ENCODE results near the gene DISC1.

- TF ChIP-seq BHLHE40 (IDR thresholded peaks at IDR 0.05; ENCODE audit: borderline replicate concordance), result no peak
- TF ChIP-seq ELF4 (IDR thresholded peaks at IDR 0.05), result no peak
- TF ChIP-seq FOXK2 (IDR thresholded peaks at IDR 0.05), result no peak
- TF ChIP-seq HDGF (IDR thresholded peaks at IDR 0.05; ENCODE audit: borderline replicate concordance), result no peak
- TF ChIP-seq FOXA1 (IDR thresholded peaks at IDR 0.05), result no peak
- no peak for TF ChIP-seq SUZ12 (IDR thresholded peaks at IDR 0.05)
- TF ChIP-seq TARDBP (IDR thresholded peaks at IDR 0.05), result no peak
- TF ChIP-seq SP1 (IDR thresholded peaks at IDR 0.05), result no peak
- no peak for TF ChIP-seq ARNT (IDR thresholded peaks at IDR 0.05)
- TF ChIP-seq LEF1 (IDR thresholded peaks at IDR 0.05; ENCODE audit: borderline replicate concordance), result no peak
- TF ChIP-seq ZNF384 (IDR thresholded peaks at IDR 0.05), result no peak
- TF ChIP-seq L3MBTL2 (conservative IDR thresholded peaks at IDR 0.05), result no peak
- no peak for TF ChIP-seq FOXM1 (IDR thresholded peaks at IDR 0.05; ENCODE audit: borderline replicate concordance)
These were observed 267.0 kb downstream of the DISC1 start for GRCh38 chr1:231893400-231894102.
